Fibroblast of the aortic adventitia (primary cell): Measurements from ENCODE around the gene CEP83. TPM values are rescaled to one million over a fixed set of nuclear protein-coding genes. Genes with fewer than 3 reads are reported as not detected.

Experiments used
- DNase-seq: peaks from one replicate; pipeline ENCODE4 v3.0.0-alpha.2; 2010; ENCODE audit warnings: low read depth
- H3K4me3 ChIP-seq: 2 replicates; pipeline ENCODE4 v1.5.1; 2011; ENCODE audit warnings: low read depth, mild to moderate bottlenecking, control low read depth, low read length, moderate library complexity
- total RNA-seq: library from RNA; depleted of rRNA; stranded (reverse); fragments of >200 nt; gene quantifications from 2 replicates; pipeline ENCODE4 v1.2.3, GENCODE V29; 2012; ENCODE audit warnings: low replicate concordance
- TF ChIP-seq, protein P1 (sequence below): IDR thresholded peaks from 2 replicates; pipeline ENCODE4 v1.5.1; 2011; ENCODE audit warnings: mild to moderate bottlenecking, low read length, control low read depth, inconsistent platforms; ENCODE audit not compliant: insufficient read depth

The CEP83 gene
- total RNA-seq, 1 donor = 15.8 TPM

DNA sequence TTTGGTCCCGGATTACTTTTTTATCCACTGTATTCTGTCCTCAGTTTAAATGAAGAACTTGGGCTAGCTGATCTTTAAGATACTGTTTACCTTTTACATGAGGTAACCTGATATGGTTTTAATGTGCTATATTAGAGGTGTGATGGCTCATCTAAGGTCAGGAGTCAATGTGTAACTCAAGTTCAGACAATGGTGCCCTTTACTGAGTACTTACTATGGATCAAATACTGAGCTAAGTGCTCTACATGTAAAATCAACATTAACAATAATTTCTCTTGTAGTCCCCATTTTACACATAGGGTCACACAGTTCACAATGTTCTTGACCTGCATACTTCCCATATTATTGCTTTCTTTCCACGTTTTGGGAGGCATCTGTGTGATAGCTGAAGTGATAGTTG, 79.2 kb downstream of the CEP83 start:
- DNase-seq = no peak
- TF ChIP-seq, protein P1, sequence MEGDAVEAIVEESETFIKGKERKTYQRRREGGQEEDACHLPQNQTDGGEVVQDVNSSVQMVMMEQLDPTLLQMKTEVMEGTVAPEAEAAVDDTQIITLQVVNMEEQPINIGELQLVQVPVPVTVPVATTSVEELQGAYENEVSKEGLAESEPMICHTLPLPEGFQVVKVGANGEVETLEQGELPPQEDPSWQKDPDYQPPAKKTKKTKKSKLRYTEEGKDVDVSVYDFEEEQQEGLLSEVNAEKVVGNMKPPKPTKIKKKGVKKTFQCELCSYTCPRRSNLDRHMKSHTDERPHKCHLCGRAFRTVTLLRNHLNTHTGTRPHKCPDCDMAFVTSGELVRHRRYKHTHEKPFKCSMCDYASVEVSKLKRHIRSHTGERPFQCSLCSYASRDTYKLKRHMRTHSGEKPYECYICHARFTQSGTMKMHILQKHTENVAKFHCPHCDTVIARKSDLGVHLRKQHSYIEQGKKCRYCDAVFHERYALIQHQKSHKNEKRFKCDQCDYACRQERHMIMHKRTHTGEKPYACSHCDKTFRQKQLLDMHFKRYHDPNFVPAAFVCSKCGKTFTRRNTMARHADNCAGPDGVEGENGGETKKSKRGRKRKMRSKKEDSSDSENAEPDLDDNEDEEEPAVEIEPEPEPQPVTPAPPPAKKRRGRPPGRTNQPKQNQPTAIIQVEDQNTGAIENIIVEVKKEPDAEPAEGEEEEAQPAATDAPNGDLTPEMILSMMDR = no peak
- no peak overlapping the region for H3K4me3 ChIP-seq

DNA sequence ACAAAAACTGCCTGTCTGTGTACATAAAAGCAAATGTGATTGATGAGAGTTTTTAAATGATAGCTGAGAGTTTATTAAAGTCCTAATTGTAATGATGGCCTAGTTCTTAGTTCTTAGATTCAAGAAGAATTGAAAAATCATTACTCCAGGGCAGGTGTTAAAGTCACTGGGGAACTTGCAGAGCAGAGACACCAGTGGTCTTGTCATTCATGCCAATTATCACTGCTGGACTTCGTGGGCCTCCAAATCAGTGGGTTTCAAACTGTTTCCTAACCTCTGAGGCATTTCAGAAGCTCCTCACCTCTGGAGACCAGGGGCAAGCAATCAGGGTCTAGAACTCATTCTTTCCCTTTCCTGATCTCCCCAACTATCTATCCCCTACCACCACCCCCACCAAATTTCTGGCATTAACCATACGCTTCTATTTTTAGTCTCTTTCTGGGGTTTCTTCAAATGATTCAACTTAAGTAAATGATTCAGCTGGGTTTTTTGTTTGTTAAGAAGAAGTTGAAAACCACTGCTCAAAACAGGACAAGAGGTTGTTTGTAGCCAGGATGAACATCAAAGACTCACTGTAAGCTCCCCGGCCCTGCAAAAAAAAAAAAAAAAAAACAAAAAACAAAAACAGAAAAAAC, 80.1 kb downstream of the CEP83 start:
- TF ChIP-seq, protein P1 = no peak
- no peak for DNase-seq
- no peak overlapping the region for H3K4me3 ChIP-seq

DNA sequence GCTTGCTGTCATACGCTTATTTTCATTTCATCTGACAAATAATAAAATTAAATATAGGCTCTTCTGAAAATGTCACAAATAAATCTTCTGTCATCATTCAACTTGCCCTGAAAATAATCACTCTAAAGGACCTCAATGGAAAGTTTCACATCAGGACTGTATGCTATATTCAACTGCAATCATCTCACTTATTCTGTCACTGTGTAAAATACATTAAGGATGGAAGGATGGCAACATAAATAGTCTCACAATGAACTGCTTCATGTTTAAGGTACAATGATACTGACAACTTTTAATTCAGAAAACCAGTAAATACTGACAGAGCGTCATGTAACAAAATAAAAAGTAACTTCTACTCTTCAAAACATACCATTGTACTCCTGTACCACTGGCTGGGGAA, 82.1 kb downstream of the CEP83 start:
- H3K4me3 ChIP-seq = no peak overlapping the region
- DNase-seq = no peak
- TF ChIP-seq, protein P1 = no peak

DNA sequence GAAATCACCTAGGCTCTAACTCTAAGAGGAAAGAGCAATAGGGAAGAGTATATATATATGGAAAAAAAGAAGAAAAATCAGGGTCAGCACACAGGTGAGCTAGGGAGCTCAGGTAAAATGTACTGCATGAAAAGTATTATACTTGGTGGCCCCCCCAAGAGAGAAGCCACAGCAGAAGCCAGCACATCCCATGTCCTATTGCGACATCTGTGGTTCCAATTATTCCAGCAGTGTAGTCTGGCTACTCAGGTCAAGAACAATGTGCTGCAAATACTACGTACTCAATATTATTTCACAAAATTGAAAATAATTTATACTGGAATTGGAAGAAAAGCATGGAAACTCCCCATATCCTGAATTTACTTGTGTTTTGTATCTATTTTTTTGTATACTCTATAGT, 85.5 kb downstream of the CEP83 start:
- no peak for DNase-seq
- TF ChIP-seq, protein P1 = no peak
- no peak overlapping the region for H3K4me3 ChIP-seq

DNA sequence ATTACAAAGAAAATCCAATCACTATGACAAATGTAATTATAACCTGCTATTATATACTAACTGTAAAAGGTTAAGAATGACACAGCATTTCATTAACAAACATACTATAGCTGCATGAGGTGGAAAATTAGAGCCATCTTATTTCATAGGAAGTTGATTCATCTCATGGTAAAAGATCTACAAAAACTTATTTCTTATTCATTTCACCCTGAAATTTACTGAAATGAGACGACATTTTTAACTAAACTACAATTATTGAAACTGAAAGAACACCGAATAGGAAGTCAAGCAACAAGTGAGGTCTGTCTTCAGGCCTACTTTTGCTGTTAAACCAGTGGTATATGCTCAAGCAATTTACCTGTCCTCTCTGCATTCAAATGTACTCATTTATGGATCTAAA, 87.2 kb downstream of the CEP83 start:
- H3K4me3 ChIP-seq = no peak overlapping the region
- DNase-seq = no peak
- TF ChIP-seq, protein P1 = no peak

DNA sequence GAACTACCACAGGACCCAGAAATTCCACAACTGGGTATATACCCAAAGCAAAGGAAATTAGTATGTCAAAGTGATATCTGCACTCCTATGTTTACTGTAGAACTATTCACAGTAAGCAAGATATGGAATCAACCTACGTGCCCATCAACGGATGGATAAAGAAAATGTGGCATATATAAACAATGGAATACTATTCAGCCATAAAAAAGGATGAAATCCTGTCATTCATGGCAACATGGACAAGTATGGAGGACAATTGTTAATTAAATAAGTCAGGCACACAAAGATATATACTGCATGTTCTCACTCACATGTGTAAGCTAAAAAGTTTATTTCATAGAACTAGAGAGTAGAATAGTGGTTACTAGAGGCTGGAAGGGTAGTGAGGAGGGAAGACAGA, 97.0 kb downstream of the CEP83 start:
- TF ChIP-seq, protein P1 = no peak
- H3K4me3 ChIP-seq = no peak overlapping the region
- DNase-seq = no peak

DNA sequence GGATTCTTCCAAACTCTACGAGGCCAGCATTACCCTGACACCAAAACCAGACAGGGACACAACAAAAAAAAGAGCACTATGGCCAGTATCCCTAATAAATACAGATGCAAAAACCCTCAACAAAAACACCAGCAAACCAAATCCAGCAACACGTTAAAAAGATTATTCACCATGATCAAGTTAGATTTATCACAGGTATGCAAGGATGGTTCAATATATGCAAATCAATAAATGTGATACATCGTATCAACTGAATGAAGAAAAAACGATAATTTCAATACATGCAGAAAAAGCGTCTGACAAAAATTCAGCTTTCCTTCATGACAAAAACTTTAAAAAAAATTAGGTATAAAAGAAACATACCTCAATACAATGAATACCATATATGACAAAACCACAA, 99.9 kb downstream of the CEP83 start:
- no peak for DNase-seq
- no peak overlapping the region for H3K4me3 ChIP-seq
- TF ChIP-seq, protein P1 = no peak
